Neural progenitor cell (in vitro differentiated cells): Measurements from ENCODE around the gene TBCK. TPM values are rescaled to one million over a fixed set of nuclear protein-coding genes. Genes with fewer than 3 reads are reported as not detected.

Experiments used
- DNase-seq: peaks from one replicate; pipeline ENCODE4 v3.0.0-alpha.2; 2016; ENCODE audit warnings: low spot score
- H2AFZ ChIP-seq: fragments of 200-600 bp; sonication (generic); replicated peaks from 2 replicates; pipeline ENCODE4 v1.6.1; 2016; ENCODE audit warnings: antibody characterized with exemption
- H3F3A ChIP-seq: fragments of 200-600 bp; sonication (generic); 2 replicates; pipeline ENCODE4 v1.6.1; 2016; ENCODE audit warnings: antibody characterized with exemption, low read depth
- H3K27ac ChIP-seq: fragments of 200-600 bp; sonication (generic); 2 replicates; pipeline ENCODE4 v1.5.1; 2016; ENCODE audit warnings: mild to moderate bottlenecking
- H3K27me3 ChIP-seq: fragments of 200-600 bp; sonication (generic); 2 replicates; pipeline ENCODE4 v1.6.1; 2016; ENCODE audit warnings: mild to moderate bottlenecking, moderate library complexity
- H3K36me3 ChIP-seq: fragments of 200-600 bp; sonication (generic); 2 replicates; pipeline ENCODE4 v1.5.1; 2016
- H3K4me1 ChIP-seq: fragments of 200-600 bp; sonication (generic); 2 replicates; pipeline ENCODE4 v1.6.1; 2016; ENCODE audit warnings: mixed run types
- H3K4me2 ChIP-seq: fragments of 200-600 bp; sonication (generic); 2 replicates; pipeline ENCODE4 v1.6.1; 2016
- H3K4me3 ChIP-seq: fragments of 200-600 bp; sonication (generic); 2 replicates; pipeline ENCODE4 v1.5.1; 2016
- H3K79me2 ChIP-seq: fragments of 200-600 bp; sonication (generic); 2 replicates; pipeline ENCODE4 v1.6.1; 2016; ENCODE audit warnings: low read depth
- H3K9ac ChIP-seq: fragments of 200-600 bp; sonication (generic); 2 replicates; pipeline ENCODE4 v1.6.1; 2016
- H3K9me3 ChIP-seq: fragments of 200-600 bp; sonication (generic); 2 replicates; pipeline ENCODE4 v1.5.1; 2016; ENCODE audit warnings: low read depth
- H4K20me1 ChIP-seq: fragments of 200-600 bp; sonication (generic); 2 replicates; pipeline ENCODE4 v1.6.1; 2016; ENCODE audit warnings: low read depth
- H3K27ac Mint-ChIP-seq: 3 replicates; pipeline ENCODE4 v1.8.0; 2021; ENCODE audit warnings: mixed read lengths
- H3K27me3 Mint-ChIP-seq: 2 replicates; pipeline ENCODE4 v1.8.0; 2022; ENCODE audit warnings: low read depth, mild to moderate bottlenecking, inconsistent platforms, moderate library complexity, mixed read lengths; ENCODE audit not compliant: insufficient read depth
- H3K36me3 Mint-ChIP-seq: 3 replicates; pipeline ENCODE4 v1.8.0; 2021; ENCODE audit warnings: mixed read lengths
- H3K4me1 Mint-ChIP-seq: 3 replicates; pipeline ENCODE4 v1.8.0; 2021; ENCODE audit warnings: mixed read lengths
- H3K4me3 Mint-ChIP-seq: 3 replicates; pipeline ENCODE4 v1.8.0; 2021; ENCODE audit warnings: mild to moderate bottlenecking, moderate library complexity, mixed read lengths
- H3K9me3 Mint-ChIP-seq: 3 replicates; pipeline ENCODE4 v1.8.0; 2020; ENCODE audit warnings: mixed read lengths
- CTCF ChIP-seq: fragments of 200-600 bp; sonication (generic); IDR thresholded peaks from 2 replicates; pipeline ENCODE4 v1.5.1; 2017; ENCODE audit warnings: antibody characterized with exemption, mild to moderate bottlenecking
- EZH2 ChIP-seq: fragments of 200-600 bp; sonication (generic); IDR thresholded peaks from 2 replicates; pipeline ENCODE4 v1.6.1; 2017; ENCODE audit warnings: antibody characterized with exemption, mild to moderate bottlenecking, moderate library complexity
- EZH2phosphoT487 ChIP-seq: fragments of 200-600 bp; sonication (generic); IDR thresholded peaks from 2 replicates; pipeline ENCODE4 v1.6.1; 2017; ENCODE audit warnings: antibody characterized with exemption
- total RNA-seq: library from RNA; depleted of rRNA; stranded (reverse); fragments of >200 nt; gene quantifications from 2 replicates; pipeline ENCODE4 v1.2.3, GENCODE V29; 2015; ENCODE audit warnings: low replicate concordance

Gene TBCK
- total RNA-seq, 1 donor from 2014 or later = 69.8 TPM

DNA sequence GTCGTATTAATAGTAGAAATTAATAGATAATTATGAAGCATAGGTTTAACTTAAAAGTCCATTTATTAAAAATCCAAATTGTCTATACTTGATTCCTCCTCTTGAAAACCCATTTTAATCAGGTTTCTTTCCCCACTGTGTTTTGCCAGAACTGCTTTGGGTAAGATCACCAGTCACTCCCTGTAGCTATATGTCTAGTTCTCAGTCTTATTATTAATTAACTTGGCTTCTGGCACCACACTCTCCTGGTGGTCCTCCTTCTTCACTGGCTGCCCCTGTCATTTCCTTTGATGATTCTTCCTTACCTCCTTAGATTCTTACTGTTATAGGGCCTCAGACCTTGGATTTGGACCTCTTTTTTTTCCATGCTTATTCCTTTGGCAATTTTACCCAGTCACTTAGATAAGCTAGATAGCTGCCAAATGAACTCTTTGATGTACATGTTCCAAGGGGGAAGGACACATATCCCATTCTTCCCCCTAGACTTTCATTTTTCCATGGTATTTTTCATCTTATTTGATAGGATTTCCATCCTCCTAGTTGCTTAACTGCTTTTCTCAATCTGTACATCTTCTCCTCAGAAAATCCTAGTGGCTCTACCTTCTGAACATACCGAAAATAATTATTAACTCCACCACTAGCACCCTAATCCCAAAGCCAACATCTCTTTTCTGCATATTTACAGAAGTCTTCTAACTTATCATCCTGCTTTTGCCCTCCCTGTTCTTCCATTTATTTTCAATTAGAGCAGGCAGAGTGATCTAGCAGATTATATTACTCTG is 28.0 kb upstream of the TBCK start:
- Mint-ChIP-seq H3K4me1 (no peaks in the 10 kb centered on the region), H3K9me3 (no peaks in the 10 kb centered on the region), H3K4me3 (no peak overlapping the region), H3K27me3 (no peaks in the 10 kb centered on the region), H3K36me3 (peaks cover 29% of the 10 kb centered on the region), H3K27ac (no peak overlapping the region)
- peaks cover 36% of the 10 kb centered on the region for H3K79me2 ChIP-seq
- DNase-seq = no peak
- H3K9ac ChIP-seq = no peak overlapping the region
- H3F3A ChIP-seq = no peaks in the 10 kb centered on the region
- TF ChIP-seq EZH2 (no peak), CTCF (no peak), EZH2phosphoT487 (no peak)
- peaks cover 8% of the 10 kb centered on the region for H3K36me3 ChIP-seq
- H3K9me3 ChIP-seq = no peaks in the 10 kb centered on the region
- no peaks in the 10 kb centered on the region for H3K4me1 ChIP-seq
- H3K4me3 ChIP-seq = no peak overlapping the region
- no peak overlapping the region for H2AFZ ChIP-seq
- H3K4me2 ChIP-seq = no peak overlapping the region
- no peak overlapping the region for H3K27ac ChIP-seq
- no peaks in the 10 kb centered on the region for H4K20me1 ChIP-seq
- no peaks in the 10 kb centered on the region for H3K27me3 ChIP-seq

DNA sequence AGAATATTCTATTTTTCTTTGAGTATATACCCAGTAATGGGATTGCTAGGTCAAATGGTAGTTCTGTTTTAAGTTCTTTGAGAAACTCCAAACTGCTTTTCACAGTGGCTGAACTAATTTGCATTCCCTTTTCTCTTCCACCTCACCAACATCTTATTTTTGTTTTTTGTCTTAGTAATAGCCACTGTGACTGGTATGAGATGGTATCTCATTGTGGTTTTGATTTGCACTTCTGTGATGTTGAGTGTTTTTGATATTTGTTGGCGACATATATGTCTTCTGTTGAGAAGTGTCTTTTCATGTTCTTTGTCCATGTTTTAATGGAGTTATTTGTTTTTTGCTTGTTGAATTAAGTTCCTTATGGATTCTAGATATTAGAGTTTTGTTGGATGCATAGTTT is 24.8 kb upstream of the TBCK start:
- H3K4me3 Mint-ChIP-seq = no peak overlapping the region
- H3K27me3 Mint-ChIP-seq = no peaks in the 10 kb centered on the region
- H3K4me1 ChIP-seq = no peaks in the 10 kb centered on the region
- no peak overlapping the region for H3K4me3 ChIP-seq
- DNase-seq = no peak
- H3K27me3 ChIP-seq = no peaks in the 10 kb centered on the region
- H3K9ac ChIP-seq = no peak overlapping the region
- H3K27ac ChIP-seq = no peak overlapping the region
- H3K36me3 Mint-ChIP-seq = peaks cover 43% of the 10 kb centered on the region
- H4K20me1 ChIP-seq = no peaks in the 10 kb centered on the region
- no peaks in the 10 kb centered on the region for H3K9me3 Mint-ChIP-seq
- no peak overlapping the region for H2AFZ ChIP-seq
- no peaks in the 10 kb centered on the region for H3F3A ChIP-seq
- no peaks in the 10 kb centered on the region for H3K4me1 Mint-ChIP-seq
- peaks cover 5% of the 10 kb centered on the region for H3K36me3 ChIP-seq
- TF ChIP-seq EZH2phosphoT487 = no peak
- no peak for TF ChIP-seq CTCF
- TF ChIP-seq EZH2 = no peak
- H3K79me2 ChIP-seq = peaks cover 36% of the 10 kb centered on the region
- H3K27ac Mint-ChIP-seq = no peak overlapping the region
- no peak overlapping the region for H3K4me2 ChIP-seq
- no peaks in the 10 kb centered on the region for H3K9me3 ChIP-seq

DNA sequence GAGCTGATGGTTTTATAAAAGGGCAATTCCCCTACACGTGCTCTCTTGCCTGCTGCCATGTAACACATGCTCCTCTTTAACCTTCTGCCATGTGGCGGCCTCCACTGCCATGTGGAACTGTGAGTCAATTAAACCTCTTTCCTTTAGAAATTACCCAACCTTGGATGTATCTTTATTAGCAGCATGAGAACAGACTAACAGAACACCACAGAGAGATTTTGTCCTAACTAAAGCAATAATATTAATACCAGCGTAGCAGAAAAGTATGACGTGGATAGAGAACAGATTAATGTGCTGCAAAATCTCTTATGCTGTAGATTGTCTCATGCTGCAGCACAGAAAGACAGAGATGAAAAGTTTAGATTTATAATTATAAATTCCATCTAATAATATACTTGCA is 23.4 kb upstream of the TBCK start:
- no peaks in the 10 kb centered on the region for H4K20me1 ChIP-seq
- Mint-ChIP-seq H3K4me3 (no peak overlapping the region), H3K9me3 (no peaks in the 10 kb centered on the region), H3K27ac (no peak overlapping the region), H3K36me3 (peaks cover 43% of the 10 kb centered on the region), H3K27me3 (no peaks in the 10 kb centered on the region), H3K4me1 (no peaks in the 10 kb centered on the region)
- H3K27ac ChIP-seq = no peak overlapping the region
- peaks cover 11% of the 10 kb centered on the region for H3K36me3 ChIP-seq
- TF ChIP-seq EZH2phosphoT487 (no peak), CTCF (no peak), EZH2 (no peak)
- no peak overlapping the region for H3K9ac ChIP-seq
- H3K79me2 ChIP-seq = peaks cover 36% of the 10 kb centered on the region
- DNase-seq = no peak
- H3K27me3 ChIP-seq = no peaks in the 10 kb centered on the region
- H2AFZ ChIP-seq = no peak overlapping the region
- no peak overlapping the region for H3K4me3 ChIP-seq
- H3F3A ChIP-seq = no peaks in the 10 kb centered on the region
- H3K4me2 ChIP-seq = no peak overlapping the region
- no peaks in the 10 kb centered on the region for H3K9me3 ChIP-seq
- H3K4me1 ChIP-seq = no peaks in the 10 kb centered on the region
